Keratinocyte (primary cell): ENCODE results near the gene ARHGAP28. TPM values are rescaled to one million over a fixed set of nuclear protein-coding genes. Genes with fewer than 3 reads are reported as not detected.

Source experiments
- DNase-seq: peaks from one replicate; pipeline ENCODE4 v3.0.0-alpha.2; 2011; ENCODE audit warnings: low read depth, missing footprints, low spot score
- FAIRE-seq: peaks from 2 replicates; lab custom pipeline; 2011; peaks lifted over from hg19 to GRCh38; lab: Jason Lieb, UNC
- H2AFZ ChIP-seq: 2 replicates; pipeline ENCODE4 v1.6.0; 2012; ENCODE audit warnings: low read length, control low read depth, inconsistent platforms; ENCODE audit not compliant: control insufficient read depth
- H3K27ac ChIP-seq: 2 replicates; pipeline ENCODE4 v1.5.1; 2011; ENCODE audit warnings: low read length; ENCODE audit not compliant: control insufficient read depth, insufficient read depth
- H3K27me3 ChIP-seq: 3 replicates; pipeline ENCODE4 v1.6.0; 2011; ENCODE audit warnings: low read length; ENCODE audit not compliant: control insufficient read depth, insufficient read depth; ENCODE audit errors: extremely low read depth
- H3K36me3 ChIP-seq, 2 experiments: 2 replicates in 1 of 2; 3 replicates in 1 of 2; pipeline ENCODE4 v1.5.1; 2011; ENCODE audit warnings: low read length in 2 of 2, mild to moderate bottlenecking in 1 of 2; ENCODE audit not compliant: control insufficient read depth in 2 of 2, insufficient read depth in 2 of 2; ENCODE audit errors: extremely low read depth in 1 of 2
- H3K4me1 ChIP-seq: 3 replicates; pipeline ENCODE4 v1.5.1; 2011; ENCODE audit warnings: low read length; ENCODE audit not compliant: control insufficient read depth, insufficient read depth; ENCODE audit errors: extremely low read depth
- H3K4me2 ChIP-seq: 3 replicates; pipeline ENCODE4 v1.6.0; 2011; ENCODE audit warnings: low read depth, low read length; ENCODE audit not compliant: control insufficient read depth, insufficient read depth; ENCODE audit errors: extremely low read depth
- H3K4me3 ChIP-seq, 3 experiments: fragments of 200-600 bp in 1 of 3; sonication (generic) in 1 of 3; 2 replicates in 2 of 3; 3 replicates in 1 of 3; pipeline ENCODE4 v1.5.1; 2011 to 2016; ENCODE audit warnings: low read length in 3 of 3, mild to moderate bottlenecking in 3 of 3, control low read depth in 2 of 3, inconsistent platforms in 1 of 3, low read depth in 1 of 3, mixed read lengths in 1 of 3, mixed run types in 1 of 3, moderate library complexity in 1 of 3; ENCODE audit not compliant: control insufficient read depth in 2 of 3, insufficient read depth in 2 of 3; ENCODE audit errors: extremely low read depth in 1 of 3
- H3K79me2 ChIP-seq: 2 replicates; pipeline ENCODE4 v1.6.0; 2012; ENCODE audit warnings: low read length; ENCODE audit not compliant: control insufficient read depth, insufficient read depth
- H3K9ac ChIP-seq: 3 replicates; pipeline ENCODE4 v1.6.0; 2011; ENCODE audit warnings: low read length; ENCODE audit not compliant: control insufficient read depth, insufficient read depth; ENCODE audit errors: extremely low read depth
- H3K9me1 ChIP-seq: 3 replicates; pipeline ENCODE4 v1.6.0; 2011; ENCODE audit warnings: low read length; ENCODE audit not compliant: control insufficient read depth, insufficient read depth; ENCODE audit errors: extremely low read depth
- H3K9me3 ChIP-seq: 2 replicates; pipeline ENCODE4 v1.5.1; 2012; ENCODE audit warnings: low read depth, low read length; ENCODE audit not compliant: control insufficient read depth
- H4K20me1 ChIP-seq: 3 replicates; pipeline ENCODE4 v1.6.0; 2011; ENCODE audit warnings: low read length; ENCODE audit not compliant: control insufficient read depth, insufficient read depth; ENCODE audit errors: extremely low read depth
- EZH2 ChIP-seq: IDR thresholded peaks from one replicate; pipeline ENCODE4 v1.6.1; 2012; ENCODE audit warnings: inconsistent platforms, mild to moderate bottlenecking, low read length, moderate library complexity
- dilution Hi-C: fragments of 300-500 bp; cut with MboI; formaldehyde crosslinking; loops from one replicate; pipeline ENCODE4 v1.7.0; 2020; ENCODE audit warnings: low sequenced_read_pairs; ENCODE audit not compliant: extremely low pct_ligation_motif_present
- polyA plus RNA-seq, 5 experiments: library from polyadenylated mRNA; depleted of rRNA in 3 of 5; stranded (reverse) in 3 of 5; stranded (forward) in 1 of 5; unstranded in 1 of 5; fragments of >200 nt; gene quantifications; 1 replicate in 1 of 5; 2 replicates in 3 of 5; 3 replicates in 1 of 5; pipeline versions ENCODE4 v1.2.1 to v1.2.3, GENCODE V29; 2011 to 2012; ENCODE audit warnings: missing spikeins in 2 of 5, low read depth in 1 of 5, low replicate concordance in 1 of 5
- TF ChIP-seq, protein P1 (sequence below), 3 experiments: IDR thresholded peaks in 1 of 3; conservative IDR thresholded peaks in 1 of 3; optimal IDR thresholded peaks in 1 of 3; 2 replicates in 2 of 3; 3 replicates in 1 of 3; pipeline versions ENCODE3 to v1.5.1; 2011; ENCODE audit warnings: low read length in 3 of 3, mild to moderate bottlenecking in 3 of 3, moderate library complexity in 2 of 3, control low read depth in 1 of 3, inconsistent platforms in 1 of 3; ENCODE audit not compliant: insufficient read depth in 2 of 3; ENCODE audit errors: extremely low read depth in 1 of 3

Gene ARHGAP28
- polyA plus RNA-seq, 1 donor (not counting 4 experiments of a cell fraction or from before 2014, with no cell fraction given), result 0.43 TPM

DNA sequence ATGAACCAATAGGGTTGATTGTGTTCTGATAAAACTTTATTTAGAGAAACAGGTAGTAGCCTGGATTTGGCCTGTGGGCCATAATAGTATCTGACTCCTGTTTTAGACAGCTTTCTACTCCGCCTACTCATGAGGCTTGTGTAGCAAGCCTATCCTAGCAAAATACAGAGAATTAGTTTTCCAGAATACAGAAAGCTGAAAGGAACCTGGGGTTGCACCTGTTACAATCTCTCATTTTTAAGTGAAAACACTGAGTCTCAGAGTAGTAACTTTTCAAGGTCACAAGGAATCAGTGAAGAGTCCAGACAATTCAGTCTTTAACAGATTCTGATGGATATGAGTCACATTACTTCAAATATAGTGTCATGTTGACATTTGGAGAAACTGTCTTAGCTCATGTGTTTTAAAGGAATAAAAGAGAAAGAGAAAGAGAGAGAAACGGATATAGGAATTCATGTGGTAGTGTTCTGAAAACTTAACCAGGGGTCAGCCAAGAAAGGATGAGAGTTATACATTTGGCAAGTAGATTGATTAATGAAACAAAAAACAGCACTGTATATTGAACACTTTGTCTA is 17.0 kb downstream of the ARHGAP28 start:
- Histone ChIP-seq H3K4me2 (no peak overlapping the region), H2AFZ (no peak overlapping the region), H3K9me1 (no peaks in the 10 kb centered on the region), H3K27ac (no peak overlapping the region), H3K36me3 (no peaks in the 10 kb centered on the region), H3K27me3 (no peaks in the 10 kb centered on the region), H4K20me1 (no peaks in the 10 kb centered on the region), H3K4me3 (no peak overlapping the region), H3K4me1 (no peaks in the 10 kb centered on the region), H3K9ac (no peak overlapping the region), H3K9me3 (no peaks in the 10 kb centered on the region), H3K79me2 (no peaks in the 10 kb centered on the region)
- no peak for TF ChIP-seq EZH2
- TF ChIP-seq, protein P1, sequence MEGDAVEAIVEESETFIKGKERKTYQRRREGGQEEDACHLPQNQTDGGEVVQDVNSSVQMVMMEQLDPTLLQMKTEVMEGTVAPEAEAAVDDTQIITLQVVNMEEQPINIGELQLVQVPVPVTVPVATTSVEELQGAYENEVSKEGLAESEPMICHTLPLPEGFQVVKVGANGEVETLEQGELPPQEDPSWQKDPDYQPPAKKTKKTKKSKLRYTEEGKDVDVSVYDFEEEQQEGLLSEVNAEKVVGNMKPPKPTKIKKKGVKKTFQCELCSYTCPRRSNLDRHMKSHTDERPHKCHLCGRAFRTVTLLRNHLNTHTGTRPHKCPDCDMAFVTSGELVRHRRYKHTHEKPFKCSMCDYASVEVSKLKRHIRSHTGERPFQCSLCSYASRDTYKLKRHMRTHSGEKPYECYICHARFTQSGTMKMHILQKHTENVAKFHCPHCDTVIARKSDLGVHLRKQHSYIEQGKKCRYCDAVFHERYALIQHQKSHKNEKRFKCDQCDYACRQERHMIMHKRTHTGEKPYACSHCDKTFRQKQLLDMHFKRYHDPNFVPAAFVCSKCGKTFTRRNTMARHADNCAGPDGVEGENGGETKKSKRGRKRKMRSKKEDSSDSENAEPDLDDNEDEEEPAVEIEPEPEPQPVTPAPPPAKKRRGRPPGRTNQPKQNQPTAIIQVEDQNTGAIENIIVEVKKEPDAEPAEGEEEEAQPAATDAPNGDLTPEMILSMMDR (optimal IDR thresholded peaks at IDR 0.05 in 1 of 3, IDR thresholded peaks at IDR 0.05 in 1 of 3, conservative IDR thresholded peaks at IDR 0.05 in 1 of 3; ENCODE audit: extremely low read depth in 1 of 3, insufficient read depth in 2 of 3, low read length in 3 of 3), result no peak
- dilution Hi-C loops, result no loop called here
- FAIRE-seq, result no peak
- DNase-seq, result no peak

DNA sequence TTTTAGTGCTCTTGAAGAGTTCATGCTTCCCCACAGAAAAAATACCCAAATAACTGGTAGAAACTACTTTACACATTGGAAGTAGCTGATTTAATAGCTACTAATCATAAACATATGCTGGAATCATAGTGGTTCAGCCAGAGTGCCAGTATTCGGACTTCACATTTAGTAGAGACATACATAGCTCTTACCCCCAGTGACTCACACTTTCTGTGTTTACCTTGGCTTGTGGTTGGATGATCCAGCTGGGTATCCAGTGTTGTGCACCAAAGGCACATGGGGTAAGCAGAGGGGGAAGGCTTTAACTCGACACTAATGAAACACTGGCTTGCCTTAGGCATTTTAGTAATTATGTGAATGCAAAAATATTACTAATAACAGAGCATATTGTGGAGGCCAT is 18.1 kb downstream of the ARHGAP28 start:
- no peaks in the 10 kb centered on the region for H3K9me3 ChIP-seq
- dilution Hi-C loops, result no loop called here
- H3K4me3 ChIP-seq, result no peak overlapping the region
- FAIRE-seq, result no peak
- no peaks in the 10 kb centered on the region for H3K4me1 ChIP-seq
- no peaks in the 10 kb centered on the region for H3K9me1 ChIP-seq
- no peaks in the 10 kb centered on the region for H3K79me2 ChIP-seq
- no peaks in the 10 kb centered on the region for H3K27me3 ChIP-seq
- no peak overlapping the region for H2AFZ ChIP-seq
- H3K9ac ChIP-seq, result no peak overlapping the region
- no peak for DNase-seq
- H4K20me1 ChIP-seq, result no peaks in the 10 kb centered on the region
- TF ChIP-seq EZH2, result no peak
- H3K4me2 ChIP-seq, result no peak overlapping the region
- H3K36me3 ChIP-seq, result no peaks in the 10 kb centered on the region
- H3K27ac ChIP-seq, result no peak overlapping the region

DNA sequence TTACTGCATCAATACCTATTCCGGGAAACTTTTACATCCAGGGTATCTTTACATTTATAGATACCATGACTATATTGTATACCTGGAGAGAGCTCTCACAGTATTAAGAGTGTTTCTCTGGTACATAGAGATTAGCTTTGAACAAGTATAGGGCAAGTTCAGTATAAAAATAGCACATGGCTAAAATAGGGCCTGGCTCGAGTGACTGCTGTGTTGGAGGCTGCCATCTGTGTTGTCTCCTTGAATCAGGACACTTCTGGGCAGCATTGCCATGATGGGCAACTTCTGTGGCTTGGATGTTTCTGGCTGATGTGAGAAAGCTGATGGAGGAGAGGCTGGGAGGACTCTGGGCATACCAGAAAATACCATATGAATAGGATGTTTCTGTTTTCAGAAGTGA is 18.7 kb downstream of the ARHGAP28 start:
- no peak overlapping the region for H3K4me3 ChIP-seq
- FAIRE-seq, result no peak
- no peaks in the 10 kb centered on the region for H3K27me3 ChIP-seq
- dilution Hi-C loops, result no loop called here
- no peak overlapping the region for H3K27ac ChIP-seq
- no peaks in the 10 kb centered on the region for H4K20me1 ChIP-seq
- no peaks in the 10 kb centered on the region for H3K4me1 ChIP-seq
- H3K79me2 ChIP-seq, result no peaks in the 10 kb centered on the region
- TF ChIP-seq, protein P1 (optimal IDR thresholded peaks at IDR 0.05 in 1 of 3, IDR thresholded peaks at IDR 0.05 in 1 of 3, conservative IDR thresholded peaks at IDR 0.05 in 1 of 3; ENCODE audit: extremely low read depth in 1 of 3, insufficient read depth in 2 of 3, low read length in 3 of 3), result no peak
- TF ChIP-seq EZH2, result no peak
- no peak for DNase-seq
- no peak overlapping the region for H2AFZ ChIP-seq
- no peaks in the 10 kb centered on the region for H3K36me3 ChIP-seq
- no peak overlapping the region for H3K4me2 ChIP-seq
- no peaks in the 10 kb centered on the region for H3K9me3 ChIP-seq
- H3K9me1 ChIP-seq, result no peaks in the 10 kb centered on the region
- H3K9ac ChIP-seq, result no peak overlapping the region
